Uterus (tissue), 2 donors: ENCODE data around the gene VWA3B.

Source experiments
- POLR2A ChIP-seq, 2 donors: fragments of 450-650 bp; IDR thresholded peaks; one replicate each; pipeline ENCODE4 v1.6.1; 2016; ENCODE audit warnings: antibody characterized with exemption in 2 of 2, mild to moderate bottlenecking in 1 of 2, moderate library complexity in 1 of 2
- TF ChIP-seq, protein P1 (sequence below), 4 experiments: fragments of 200-600 bp in 2 of 4; fragments of 450-650 bp in 2 of 4; sonication (generic) in 2 of 4; IDR thresholded peaks; one replicate each; pipeline ENCODE4 v1.5.1; 2016 to 2019; ENCODE audit warnings: antibody characterized with exemption in 4 of 4, mild to moderate bottlenecking in 2 of 4, moderate library complexity in 1 of 4

- TF ChIP-seq, protein P1, sequence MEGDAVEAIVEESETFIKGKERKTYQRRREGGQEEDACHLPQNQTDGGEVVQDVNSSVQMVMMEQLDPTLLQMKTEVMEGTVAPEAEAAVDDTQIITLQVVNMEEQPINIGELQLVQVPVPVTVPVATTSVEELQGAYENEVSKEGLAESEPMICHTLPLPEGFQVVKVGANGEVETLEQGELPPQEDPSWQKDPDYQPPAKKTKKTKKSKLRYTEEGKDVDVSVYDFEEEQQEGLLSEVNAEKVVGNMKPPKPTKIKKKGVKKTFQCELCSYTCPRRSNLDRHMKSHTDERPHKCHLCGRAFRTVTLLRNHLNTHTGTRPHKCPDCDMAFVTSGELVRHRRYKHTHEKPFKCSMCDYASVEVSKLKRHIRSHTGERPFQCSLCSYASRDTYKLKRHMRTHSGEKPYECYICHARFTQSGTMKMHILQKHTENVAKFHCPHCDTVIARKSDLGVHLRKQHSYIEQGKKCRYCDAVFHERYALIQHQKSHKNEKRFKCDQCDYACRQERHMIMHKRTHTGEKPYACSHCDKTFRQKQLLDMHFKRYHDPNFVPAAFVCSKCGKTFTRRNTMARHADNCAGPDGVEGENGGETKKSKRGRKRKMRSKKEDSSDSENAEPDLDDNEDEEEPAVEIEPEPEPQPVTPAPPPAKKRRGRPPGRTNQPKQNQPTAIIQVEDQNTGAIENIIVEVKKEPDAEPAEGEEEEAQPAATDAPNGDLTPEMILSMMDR (IDR thresholded peaks at IDR 0.05) = no peak
- no peak for TF ChIP-seq POLR2A (IDR thresholded peaks at IDR 0.05)
Observed at GRCh38 chr2:98043101-98043500, 43.9 kb upstream of the VWA3B start.
